HEK293 (cell line): ENCODE results near the gene GRIK4.

Experiments used
- CTCF ChIA-PET: fragments of 350-600 bp; formaldehyde crosslinking; extraction: SDS; loops from one replicate; lab custom pipeline; 2021; ENCODE audit warnings: antibody characterized with exemption; lab: Yijun Ruan, JAX
- POLR2A ChIA-PET: fragments of 300-600 bp; formaldehyde crosslinking; extraction: SDS; loops from one replicate; lab custom pipeline; 2020; ENCODE audit warnings: antibody characterized with exemption, inconsistent platforms; lab: Yijun Ruan, JAX
- H3K27ac ChIP-seq: fragments of 200-500 bp; sonication (Bioruptor generic); 2 replicates; pipeline ENCODE4 v1.5.1; 2014; ENCODE audit warnings: low read depth, low read length, control low read depth, inconsistent platforms; ENCODE audit errors: extremely low read depth
- H3K36me3 ChIP-seq, 2 experiments: fragments of 200-500 bp in 1 of 2; sonication (Bioruptor generic) in 1 of 2; 1 replicate in 1 of 2; 2 replicates in 1 of 2; pipeline ENCODE4 v1.5.1; 2014 to 2017; ENCODE audit warnings: inconsistent platforms in 2 of 2, low read length in 2 of 2; ENCODE audit not compliant: control insufficient read depth in 2 of 2, insufficient read depth in 1 of 2
- H3K4me1 ChIP-seq: fragments of 200-500 bp; sonication (Bioruptor generic); 2 replicates; pipeline ENCODE4 v1.5.1; 2014; ENCODE audit warnings: mild to moderate bottlenecking, low read length, inconsistent platforms; ENCODE audit not compliant: control insufficient read depth, insufficient read depth
- H3K4me3 ChIP-seq: 2 replicates; pipeline ENCODE4 v1.5.1; 2011; ENCODE audit warnings: low read depth, mild to moderate bottlenecking, control low read depth, low read length, moderate library complexity
- H3K9me3 ChIP-seq: fragments of 200-500 bp; sonication (Bioruptor generic); 2 replicates; pipeline ENCODE4 v1.5.1; 2014; ENCODE audit warnings: low read depth, low read length, inconsistent platforms; ENCODE audit not compliant: control insufficient read depth, insufficient read depth
- BCL11B ChIP-seq: fragments of 450-650 bp; formaldehyde crosslinking; IDR thresholded peaks from 2 replicates; pipeline ENCODE4 v1.5.1; 2016; ENCODE audit warnings: low read depth, missing biosample characterization, missing genetic modification characterization
- FEZF1 ChIP-seq: fragments of 450-650 bp; formaldehyde crosslinking; IDR thresholded peaks from 2 replicates; pipeline ENCODE4 v1.5.1; 2016; ENCODE audit warnings: missing biosample characterization, missing genetic modification characterization
- KLF9 ChIP-seq: fragments of 450-650 bp; formaldehyde crosslinking; IDR thresholded peaks from 2 replicates; pipeline ENCODE4 v1.5.1; 2016; ENCODE audit warnings: missing biosample characterization, missing genetic modification characterization, low read depth
- PRDM1 ChIP-seq: fragments of 450-650 bp; formaldehyde crosslinking; IDR thresholded peaks from 2 replicates; pipeline ENCODE4; 2016; ENCODE audit warnings: missing biosample characterization, missing genetic modification characterization
- REST ChIP-seq: fragments of 450-650 bp; formaldehyde crosslinking; IDR thresholded peaks from 2 replicates; pipeline ENCODE4 v1.5.1; 2016; ENCODE audit warnings: missing biosample characterization, missing genetic modification characterization
- SP2 ChIP-seq: fragments of 450-650 bp; formaldehyde crosslinking; IDR thresholded peaks from 2 replicates; pipeline ENCODE4 v1.5.1; 2016; ENCODE audit warnings: missing biosample characterization, missing genetic modification characterization
- TRIM28 ChIP-seq: IDR thresholded peaks from 2 replicates; pipeline ENCODE4 v1.6.1; 2011; ENCODE audit warnings: low read length, control low read depth, borderline replicate concordance
- ZBTB1 ChIP-seq: fragments of 450-650 bp; formaldehyde crosslinking; IDR thresholded peaks from 2 replicates; pipeline ENCODE4 v1.5.1; 2016; ENCODE audit warnings: missing biosample characterization, missing genetic modification characterization
- ZEB2 ChIP-seq: fragments of 450-650 bp; formaldehyde crosslinking; IDR thresholded peaks from 2 replicates; pipeline ENCODE4 v1.5.1; 2016; ENCODE audit warnings: missing biosample characterization, missing genetic modification characterization
- ZNF132 ChIP-seq: fragments of 450-650 bp; formaldehyde crosslinking; IDR thresholded peaks from 2 replicates; pipeline ENCODE4 v1.5.1; 2017; ENCODE audit warnings: missing biosample characterization, missing genetic modification characterization, borderline replicate concordance
- ZNF155 ChIP-seq: fragments of 450-650 bp; formaldehyde crosslinking; IDR thresholded peaks from 2 replicates; pipeline ENCODE4 v1.5.1; 2016; ENCODE audit warnings: missing biosample characterization, missing genetic modification characterization
- ZNF202 ChIP-seq: fragments of 450-650 bp; formaldehyde crosslinking; IDR thresholded peaks from 2 replicates; pipeline ENCODE4 v1.5.1; 2016; ENCODE audit warnings: missing biosample characterization, missing genetic modification characterization, borderline replicate concordance
- ZNF280C ChIP-seq: fragments of 450-650 bp; formaldehyde crosslinking; IDR thresholded peaks from 2 replicates; pipeline ENCODE4 v1.5.1; 2016; ENCODE audit warnings: missing biosample characterization, missing genetic modification characterization
- ZNF335 ChIP-seq: fragments of 450-650 bp; formaldehyde crosslinking; conservative IDR thresholded peaks from 2 replicates; pipeline ENCODE4 v1.5.1; 2016; ENCODE audit warnings: missing biosample characterization, missing genetic modification characterization
- ZNF473 ChIP-seq: fragments of 450-650 bp; formaldehyde crosslinking; IDR thresholded peaks from 2 replicates; pipeline ENCODE4 v1.5.1; 2017; ENCODE audit warnings: missing biosample characterization, missing genetic modification characterization
- ZNF48 ChIP-seq: fragments of 450-650 bp; formaldehyde crosslinking; IDR thresholded peaks from 2 replicates; pipeline ENCODE4 v1.5.1; 2016; ENCODE audit warnings: missing biosample characterization, missing genetic modification characterization
- ZNF510 ChIP-seq: fragments of 450-650 bp; formaldehyde crosslinking; IDR thresholded peaks from 2 replicates; pipeline ENCODE4 v1.5.1; 2018; ENCODE audit warnings: mild to moderate bottlenecking, missing genetic modification characterization, missing biosample characterization; ENCODE audit not compliant: insufficient replicate concordance
- ZNF514 ChIP-seq: fragments of 450-650 bp; formaldehyde crosslinking; IDR thresholded peaks from 2 replicates; pipeline ENCODE4 v1.5.1; 2016; ENCODE audit warnings: missing biosample characterization, missing genetic modification characterization
- ZNF518A ChIP-seq: fragments of 450-650 bp; formaldehyde crosslinking; conservative IDR thresholded peaks from 2 replicates; pipeline ENCODE4 v1.5.1; 2016; ENCODE audit warnings: low read depth, missing biosample characterization, missing genetic modification characterization
- ZNF600 ChIP-seq: fragments of 450-650 bp; formaldehyde crosslinking; IDR thresholded peaks from 2 replicates; pipeline ENCODE4 v1.5.1; 2016; ENCODE audit warnings: missing biosample characterization, missing genetic modification characterization
- ZNF654 ChIP-seq: fragments of 450-650 bp; formaldehyde crosslinking; IDR thresholded peaks from 2 replicates; pipeline ENCODE4 v1.5.1; 2016; ENCODE audit warnings: low read depth, missing biosample characterization, missing genetic modification characterization
- ZNF677 ChIP-seq: fragments of 450-650 bp; IDR thresholded peaks from 2 replicates; pipeline ENCODE4 v1.5.0; 2018; ENCODE audit warnings: missing biosample characterization, mild to moderate bottlenecking, missing genetic modification characterization, moderate library complexity
- ZSCAN18 ChIP-seq: fragments of 450-650 bp; formaldehyde crosslinking; IDR thresholded peaks from 2 replicates; pipeline ENCODE4 v1.5.1; 2016; ENCODE audit warnings: missing biosample characterization, missing genetic modification characterization

Gene GRIK4

GRCh38 chr11:120853435-120853834 lies 341.9 kb downstream of the GRIK4 start (continued):
- TF ChIP-seq ZNF518A (tag by site-specific recombination) (no peak), ZNF677 (tag by site-specific recombination) (no peak), KLF9 (tag by site-specific recombination) (no peak), ZNF202 (tag by site-specific recombination) (no peak)

- ChIA-PET CTCF (no interaction called here), POLR2A (no interaction called here)
- no peaks in the 10 kb centered on the region for H3K4me1 ChIP-seq
- H3K9me3 ChIP-seq, result no peaks in the 10 kb centered on the region
- H3K36me3 ChIP-seq, result no peaks in the 10 kb centered on the region
- TF ChIP-seq TRIM28, result no peak
- no peak for TF ChIP-seq ZEB2 (tag by site-specific recombination)
- TF ChIP-seq REST (tag by site-specific recombination), result peak; percentile 83
- H3K4me3 ChIP-seq, result no peak overlapping the region
- no peak overlapping the region for H3K27ac ChIP-seq
Observed at GRCh38 chr11:120854988-120855387, 343.4 kb downstream of the GRIK4 start.

- H3K4me3 ChIP-seq, result no peak overlapping the region
- CTCF ChIA-PET, result interaction anchor here (0.6 to 0.9 kb wide), 2 partner anchors 26 to 245 kb away, joined by 3 read pairs; no protein-coding TSS in a partner anchor
- H3K36me3 ChIP-seq, result no peaks in the 10 kb centered on the region
- H3K9me3 ChIP-seq, result no peaks in the 10 kb centered on the region
- no peak overlapping the region for H3K27ac ChIP-seq
- POLR2A ChIA-PET, result no interaction called here
- no peaks in the 10 kb centered on the region for H3K4me1 ChIP-seq
- TF ChIP-seq ZBTB1 (tag by site-specific recombination) (no peak), BCL11B (tag by site-specific recombination) (no peak), ZNF510 (tag by site-specific recombination) (no peak), ZNF473 (tag by site-specific recombination) (no peak), ZNF335 (tag by site-specific recombination) (no peak), FEZF1 (tag by site-specific recombination) (no peak), ZNF654 (tag by site-specific recombination) (no peak), ZNF48 (tag by site-specific recombination) (no peak), SP2 (tag by site-specific recombination) (no peak), ZSCAN18 (tag by site-specific recombination) (no peak), ZNF280C (tag by site-specific recombination) (no peak), ZNF514 (tag by site-specific recombination) (no peak), PRDM1 (tag by site-specific recombination) (no peak), ZNF155 (tag by site-specific recombination) (no peak), ZNF600 (tag by site-specific recombination) (no peak), ZNF132 (tag by site-specific recombination) (no peak)
Observed at GRCh38 chr11:120857508-120857907, 346.0 kb downstream of the GRIK4 start.
